HepG2 (cell line): ENCODE measurements around the gene NFATC4. TPM values are rescaled to one million over a fixed set of nuclear protein-coding genes. Genes with fewer than 3 reads are reported as not detected.
A peak's percentile ranks its signal among the peaks of the same experiment; 100 is the strongest.

ENCODE experiments used
- ELF3 ChIP-seq: IDR thresholded peaks from 2 replicates; pipeline ENCODE4 v1.6.1; 2016; ENCODE audit warnings: missing genetic modification reagents, missing compliant biosample characterization
- FOSL2 ChIP-seq: sonication (generic); formaldehyde crosslinking; IDR thresholded peaks from 2 replicates; pipeline ENCODE4 v1.4.0; 2020; ENCODE audit warnings: missing genetic modification reagents
- FOXM1 ChIP-seq: sonication (generic); formaldehyde crosslinking; IDR thresholded peaks from 2 replicates; pipeline ENCODE4 v1.5.0; 2020; ENCODE audit warnings: missing genetic modification reagents
- GATAD1 ChIP-seq: IDR thresholded peaks from 2 replicates; pipeline ENCODE4 v1.6.1; 2016; ENCODE audit warnings: missing genetic modification reagents, missing compliant biosample characterization
- HNRNPUL1 ChIP-seq: fragments of 200-400 bp; formaldehyde crosslinking; IDR thresholded peaks from 2 replicates; pipeline ENCODE4 v1.6.1; 2017; ENCODE audit warnings: low read depth, mild to moderate bottlenecking, low read length, moderate library complexity
- HOXA7 ChIP-seq: sonication (generic); formaldehyde crosslinking; IDR thresholded peaks from 2 replicates; pipeline ENCODE4 v1.8.1; 2022; ENCODE audit warnings: mild to moderate bottlenecking, missing genetic modification reagents, moderate library complexity
- IKZF4 ChIP-seq: sonication (generic); formaldehyde crosslinking; IDR thresholded peaks from 2 replicates; pipeline ENCODE4 v1.5.1; 2020; ENCODE audit warnings: borderline replicate concordance, mild to moderate bottlenecking, low read depth, missing genetic modification reagents; ENCODE audit errors: not compliant biosample characterization
- IRF2 ChIP-seq: IDR thresholded peaks from 2 replicates; pipeline ENCODE4 v1.6.1; 2018; ENCODE audit warnings: missing genetic modification reagents, missing compliant biosample characterization
- MZF1 ChIP-seq: sonication (generic); formaldehyde crosslinking; IDR thresholded peaks from 2 replicates; pipeline ENCODE4 v1.8.1; 2023; ENCODE audit warnings: mild to moderate bottlenecking, missing genetic modification reagents, borderline replicate concordance
- NAIF1 ChIP-seq: sonication (generic); formaldehyde crosslinking; IDR thresholded peaks from 2 replicates; pipeline ENCODE4 v1.5.0; 2020; ENCODE audit warnings: mild to moderate bottlenecking, missing genetic modification reagents, borderline replicate concordance
- PAWR ChIP-seq: sonication (generic); formaldehyde crosslinking; IDR thresholded peaks from 2 replicates; pipeline ENCODE4 v1.4.0; 2020; ENCODE audit warnings: missing genetic modification reagents, mild to moderate bottlenecking, borderline replicate concordance
- SP1 ChIP-seq, 2 experiments: fragments of 450-650 bp in 1 of 2; sonication (generic) in 1 of 2; formaldehyde crosslinking in 1 of 2; IDR thresholded peaks; 2 replicates each; pipeline versions ENCODE4 v1.4.0 to v1.6.1; 2016 to 2020; ENCODE audit warnings: missing genetic modification reagents in 1 of 2
- XBP1 ChIP-seq: sonication (generic); formaldehyde crosslinking; IDR thresholded peaks from 2 replicates; pipeline ENCODE4 v1.5.0; 2020; ENCODE audit warnings: missing genetic modification reagents
- ZFX ChIP-seq: sonication (generic); formaldehyde crosslinking; IDR thresholded peaks from 2 replicates; pipeline ENCODE4 v1.4.0; 2020; ENCODE audit warnings: mild to moderate bottlenecking, low read depth, missing genetic modification reagents, moderate library complexity
- ZKSCAN8 ChIP-seq: IDR thresholded peaks from 2 replicates; pipeline ENCODE4 v1.6.1; 2016; ENCODE audit warnings: borderline replicate concordance, missing genetic modification reagents, missing compliant biosample characterization
- ZNF296 ChIP-seq: sonication (generic); formaldehyde crosslinking; conservative IDR thresholded peaks from 2 replicates; pipeline ENCODE4 v1.5.0; 2020; ENCODE audit warnings: mild to moderate bottlenecking, missing genetic modification reagents
- ZNF556 ChIP-seq: sonication (generic); formaldehyde crosslinking; IDR thresholded peaks from 2 replicates; pipeline ENCODE4 v1.4.0; 2020; ENCODE audit warnings: mild to moderate bottlenecking, missing genetic modification reagents, borderline replicate concordance
- ZNF614 ChIP-seq: IDR thresholded peaks from 2 replicates; pipeline ENCODE4 v1.6.1; 2018; ENCODE audit warnings: missing biosample characterization, missing genetic modification reagents, inconsistent platforms, borderline replicate concordance
- ZNF670 ChIP-seq: sonication (generic); formaldehyde crosslinking; IDR thresholded peaks from 2 replicates; pipeline ENCODE4 v1.8.0; 2022; ENCODE audit warnings: mild to moderate bottlenecking, missing genetic modification reagents, borderline replicate concordance
- ZNF777 ChIP-seq: sonication (generic); formaldehyde crosslinking; IDR thresholded peaks from 2 replicates; pipeline ENCODE4 v1.4.0; 2020; ENCODE audit warnings: missing genetic modification reagents
- ZSCAN31 ChIP-seq: sonication (generic); formaldehyde crosslinking; IDR thresholded peaks from 2 replicates; pipeline ENCODE4 v1.5.0; 2020; ENCODE audit warnings: low read depth, mild to moderate bottlenecking, missing genetic modification reagents
- polyA plus RNA-seq, 8 experiments: library from polyadenylated mRNA; depleted of rRNA in 3 of 8; stranded (reverse) in 7 of 8; unstranded in 1 of 8; fragments of >200 nt; fragmentation: Illumina TruSeq in 4 of 8; extraction: Trizol in 4 of 8; gene quantifications; 2 replicates each; pipeline versions ENCODE4 v1.2.1 to v1.2.3, GENCODE V29; 2011 to 2016; ENCODE audit warnings: low read depth in 4 of 8, missing spikeins in 1 of 8, mixed read lengths in 1 of 8; ENCODE audit not compliant: insufficient read depth in 1 of 8
- total RNA-seq, 5 experiments: library from RNA; depleted of rRNA; stranded (reverse); fragments of >200 nt; fragmentation: Illumina TruSeq; extraction: Trizol; gene quantifications; 2 replicates each; pipeline ENCODE4 v1.2.3, GENCODE V29; 2016; ENCODE audit warnings: low read depth in 1 of 5
- TF ChIP-seq, protein P1 (sequence below): sonication (generic); formaldehyde crosslinking; IDR thresholded peaks from 2 replicates; pipeline ENCODE4 v1.5.1; 2020; ENCODE audit warnings: missing genetic modification reagents, mild to moderate bottlenecking, borderline replicate concordance
- TF ChIP-seq, protein P2 (sequence below): sonication (generic); formaldehyde crosslinking; IDR thresholded peaks from 2 replicates; pipeline ENCODE4 v1.4.0; 2020; ENCODE audit warnings: missing genetic modification reagents, low read depth, mild to moderate bottlenecking, borderline replicate concordance
- TF ChIP-seq, protein P3 (sequence below): IDR thresholded peaks from 2 replicates; pipeline ENCODE4 v1.6.1; 2012; ENCODE audit warnings: inconsistent platforms
- TF ChIP-seq, protein P4 (sequence below): sonication (generic); formaldehyde crosslinking; IDR thresholded peaks from 2 replicates; pipeline ENCODE4 v1.5.0; 2020; ENCODE audit warnings: mild to moderate bottlenecking, missing genetic modification reagents

The NFATC4 gene
- total and polyA plus RNA-seq, 2 of the 13 experiments (the other 11 are each of a cell fraction or from before 2014, with no cell fraction given), result 0.04 to 0.15 TPM

DNA sequence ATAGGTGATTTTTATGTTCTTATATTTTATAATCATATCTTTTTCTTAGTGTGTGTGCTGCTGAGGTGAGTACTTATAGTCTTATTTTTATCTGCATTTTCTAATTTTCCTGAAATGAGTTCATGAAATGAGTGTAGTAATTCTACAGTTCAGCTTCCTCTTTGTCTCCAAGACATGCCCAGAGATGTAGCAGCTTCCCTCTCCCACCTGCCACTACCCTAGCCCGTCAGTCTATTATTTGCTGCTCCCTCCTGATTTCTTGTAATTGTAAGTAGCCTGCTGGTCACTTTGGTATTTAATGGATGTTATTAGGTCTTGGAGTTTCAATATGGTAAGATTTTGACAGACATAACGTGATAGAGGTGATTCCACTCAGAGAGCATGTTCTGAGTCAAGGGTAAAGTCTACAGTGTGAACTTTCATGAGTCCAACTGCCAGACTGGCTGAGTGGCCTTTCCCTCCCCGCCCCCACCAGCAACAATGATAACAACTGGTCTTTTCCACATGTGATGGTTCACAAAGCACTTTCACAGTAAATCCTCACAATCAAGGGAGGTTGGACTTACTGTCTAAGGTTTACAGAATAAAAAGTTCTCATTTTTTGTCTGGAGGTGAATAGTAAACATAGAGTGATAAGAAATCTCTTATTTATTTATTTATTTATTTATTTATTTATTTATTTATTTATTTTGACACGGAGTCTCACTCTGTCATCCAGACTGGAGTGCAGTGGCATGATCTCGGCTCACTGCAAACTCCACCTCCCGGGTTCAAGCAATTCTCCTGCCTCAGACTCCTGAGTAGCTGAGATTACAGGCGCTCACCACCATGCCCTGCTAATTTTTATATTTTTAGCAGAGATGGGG, 24.0 kb upstream of the NFATC4 start (continued):
- TF ChIP-seq, protein P1, sequence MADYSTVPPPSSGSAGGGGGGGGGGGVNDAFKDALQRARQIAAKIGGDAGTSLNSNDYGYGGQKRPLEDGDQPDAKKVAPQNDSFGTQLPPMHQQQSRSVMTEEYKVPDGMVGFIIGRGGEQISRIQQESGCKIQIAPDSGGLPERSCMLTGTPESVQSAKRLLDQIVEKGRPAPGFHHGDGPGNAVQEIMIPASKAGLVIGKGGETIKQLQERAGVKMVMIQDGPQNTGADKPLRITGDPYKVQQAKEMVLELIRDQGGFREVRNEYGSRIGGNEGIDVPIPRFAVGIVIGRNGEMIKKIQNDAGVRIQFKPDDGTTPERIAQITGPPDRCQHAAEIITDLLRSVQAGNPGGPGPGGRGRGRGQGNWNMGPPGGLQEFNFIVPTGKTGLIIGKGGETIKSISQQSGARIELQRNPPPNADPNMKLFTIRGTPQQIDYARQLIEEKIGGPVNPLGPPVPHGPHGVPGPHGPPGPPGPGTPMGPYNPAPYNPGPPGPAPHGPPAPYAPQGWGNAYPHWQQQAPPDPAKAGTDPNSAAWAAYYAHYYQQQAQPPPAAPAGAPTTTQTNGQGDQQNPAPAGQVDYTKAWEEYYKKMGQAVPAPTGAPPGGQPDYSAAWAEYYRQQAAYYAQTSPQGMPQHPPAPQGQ (CRISPR knock-in tag), result no peak
- peak; percentile 32; the same call in 1 of the 2 replicates for TF ChIP-seq ELF3 (CRISPR knock-in tag)
- TF ChIP-seq ZNF556, result peak; percentile 89; the same call in 1 of the 2 replicates
- TF ChIP-seq HNRNPUL1, result no peak
- peak; percentile 69; the same call in 1 of the 2 replicates for TF ChIP-seq ZNF614 (CRISPR knock-in tag)
- no peak for TF ChIP-seq HOXA7
- no peak for TF ChIP-seq ZSCAN31 (CRISPR knock-in tag)
- no peak for TF ChIP-seq MZF1 (CRISPR knock-in tag)
- peak; percentile 57; the same call in 1 of the 2 replicates for TF ChIP-seq IRF2 (CRISPR knock-in tag)
- no peak for TF ChIP-seq ZNF296 (CRISPR knock-in tag)
- TF ChIP-seq ZNF670, result 0 out of 2 replicates have a peak, but pooled peaks have one; percentile 50
- TF ChIP-seq FOXM1, result no peak
- 0 out of 2 replicates have a peak, but pooled peaks have one; percentile 5 for TF ChIP-seq GATAD1
- peak; percentile 62; the same call in 1 of the 2 replicates for TF ChIP-seq ZKSCAN8 (CRISPR knock-in tag)
- TF ChIP-seq, protein P2, sequence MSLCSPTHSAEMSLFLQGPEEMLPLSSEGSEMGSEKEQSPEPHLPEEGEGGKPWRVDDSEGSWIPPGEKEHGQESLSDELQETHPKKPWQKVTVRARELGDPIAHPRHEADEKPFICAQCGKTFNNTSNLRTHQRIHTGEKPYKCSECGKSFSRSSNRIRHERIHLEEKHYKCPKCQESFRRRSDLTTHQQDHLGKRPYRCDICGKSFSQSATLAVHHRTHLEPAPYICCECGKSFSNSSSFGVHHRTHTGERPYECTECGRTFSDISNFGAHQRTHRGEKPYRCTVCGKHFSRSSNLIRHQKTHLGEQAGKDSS (CRISPR knock-in tag), result peak; percentile 75; the same call in 1 of the 2 replicates
- TF ChIP-seq ZFX (CRISPR knock-in tag), result peak; percentile 43; the same call in 1 of the 2 replicates
- TF ChIP-seq, protein P3, sequence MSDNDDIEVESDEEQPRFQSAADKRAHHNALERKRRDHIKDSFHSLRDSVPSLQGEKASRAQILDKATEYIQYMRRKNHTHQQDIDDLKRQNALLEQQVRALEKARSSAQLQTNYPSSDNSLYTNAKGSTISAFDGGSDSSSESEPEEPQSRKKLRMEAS, result peak; percentile 75
- TF ChIP-seq, protein P4, sequence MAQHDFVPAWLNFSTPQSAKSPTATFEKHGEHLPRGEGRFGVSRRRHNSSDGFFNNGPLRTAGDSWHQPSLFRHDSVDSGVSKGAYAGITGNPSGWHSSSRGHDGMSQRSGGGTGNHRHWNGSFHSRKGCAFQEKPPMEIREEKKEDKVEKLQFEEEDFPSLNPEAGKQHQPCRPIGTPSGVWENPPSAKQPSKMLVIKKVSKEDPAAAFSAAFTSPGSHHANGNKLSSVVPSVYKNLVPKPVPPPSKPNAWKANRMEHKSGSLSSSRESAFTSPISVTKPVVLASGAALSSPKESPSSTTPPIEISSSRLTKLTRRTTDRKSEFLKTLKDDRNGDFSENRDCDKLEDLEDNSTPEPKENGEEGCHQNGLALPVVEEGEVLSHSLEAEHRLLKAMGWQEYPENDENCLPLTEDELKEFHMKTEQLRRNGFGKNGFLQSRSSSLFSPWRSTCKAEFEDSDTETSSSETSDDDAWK, result no peak
- no peak for TF ChIP-seq SP1 (IDR thresholded peaks at IDR 0.05)
- TF ChIP-seq SP1 (CRISPR knock-in tag; IDR thresholded peaks at IDR 0.05), result no peak
- TF ChIP-seq ZNF777, result no peak
- no peak for TF ChIP-seq XBP1 (CRISPR knock-in tag)
- TF ChIP-seq NAIF1 (CRISPR knock-in tag), result no peak
- TF ChIP-seq PAWR (CRISPR knock-in tag), result 0 out of 2 replicates have a peak, but pooled peaks have one; percentile 45
- TF ChIP-seq FOSL2 (CRISPR knock-in tag), result peak; percentile 58; the same call in 1 of the 2 replicates
- TF ChIP-seq IKZF4 (CRISPR knock-in tag), result no peak
